GM20431 (cell line): Measurements from ENCODE around the gene PRKAG1.

Source experiments
- in situ Hi-C: fragments of 300-500 bp; cut with MseI, MboI; formaldehyde crosslinking; loops from one replicate; pipeline ENCODE4 v1.15.0; 2020; ENCODE audit warnings: low sequenced_read_pairs; ENCODE audit not compliant: unreplicated experiment

PRKAG1 gene

GRCh38 chr12:49015196-49015595, 3.4 kb downstream of the PRKAG1 start:
- in situ Hi-C loops = no loop called here

- in situ Hi-C loops = no loop called here
Observed at GRCh38 chr12:49014547-49014946, 4.0 kb downstream of the PRKAG1 start.

DNA sequence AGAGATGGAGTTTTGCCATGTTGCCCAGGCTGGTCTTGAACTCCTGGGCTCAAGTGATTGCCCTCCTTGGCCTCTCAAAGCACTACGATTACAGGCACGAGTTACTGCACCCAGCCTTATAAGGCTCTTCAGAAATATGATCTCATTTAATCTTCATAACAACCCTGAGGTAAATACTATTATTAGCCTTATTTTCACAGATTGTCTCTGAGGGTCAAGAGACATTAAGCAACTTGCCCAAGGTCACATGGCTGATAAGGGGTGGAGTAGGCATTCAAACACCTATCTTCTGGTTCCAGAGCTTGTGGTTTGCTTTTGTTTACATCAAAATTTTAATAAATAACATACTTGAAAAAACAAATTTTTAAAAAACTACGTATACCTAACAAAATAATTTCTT, 5.1 kb downstream of the PRKAG1 start:
- in situ Hi-C loops = no loop called here

DNA sequence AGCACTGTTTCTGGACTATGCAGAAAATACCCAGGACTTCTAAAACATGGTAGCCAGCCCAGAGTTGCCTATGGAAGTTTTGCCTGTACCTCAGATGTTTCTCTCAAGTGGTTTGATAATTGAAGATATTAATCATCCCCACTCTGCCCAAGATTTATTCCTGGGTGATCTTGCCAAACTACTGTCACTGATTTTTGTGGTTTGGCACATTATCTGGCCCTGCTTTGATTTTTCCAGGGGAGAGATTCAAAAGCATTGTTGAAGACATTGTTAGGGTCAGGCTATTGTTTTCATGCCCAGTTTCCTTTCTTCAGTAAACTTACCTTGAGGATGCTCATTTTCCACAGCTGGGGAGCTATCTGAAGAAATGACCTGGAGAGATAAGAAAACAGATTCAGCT, 5.8 kb downstream of the PRKAG1 start:
- in situ Hi-C loops = no loop called here

GRCh38 chr12:49010092-49010668, 8.4 kb downstream of the PRKAG1 start:
- in situ Hi-C loops = no loop called here

DNA sequence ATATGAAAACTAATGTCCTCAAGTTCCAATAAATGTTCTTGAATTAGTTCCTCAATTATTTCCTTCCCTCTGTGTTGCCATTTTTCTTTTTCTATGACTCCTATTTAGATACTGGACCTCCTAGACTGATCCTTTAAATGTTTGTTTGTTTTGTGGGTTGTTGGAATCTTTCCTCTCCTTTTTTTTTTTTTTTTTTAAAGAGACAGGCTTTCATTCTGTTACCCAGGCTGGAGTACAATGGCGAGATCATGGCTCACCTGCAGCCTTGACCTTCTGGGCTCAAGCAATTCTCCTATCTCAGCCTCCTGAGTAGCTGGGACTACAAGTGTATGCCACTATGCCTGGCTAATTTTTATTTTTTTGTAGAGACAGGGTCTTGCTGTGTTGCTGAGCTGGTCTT, 9.6 kb downstream of the PRKAG1 start:
- in situ Hi-C loops = no loop called here

- in situ Hi-C loops = no loop called here
Observed at GRCh38 chr12:49000346-49000745, 18.2 kb downstream of the PRKAG1 start.

DNA sequence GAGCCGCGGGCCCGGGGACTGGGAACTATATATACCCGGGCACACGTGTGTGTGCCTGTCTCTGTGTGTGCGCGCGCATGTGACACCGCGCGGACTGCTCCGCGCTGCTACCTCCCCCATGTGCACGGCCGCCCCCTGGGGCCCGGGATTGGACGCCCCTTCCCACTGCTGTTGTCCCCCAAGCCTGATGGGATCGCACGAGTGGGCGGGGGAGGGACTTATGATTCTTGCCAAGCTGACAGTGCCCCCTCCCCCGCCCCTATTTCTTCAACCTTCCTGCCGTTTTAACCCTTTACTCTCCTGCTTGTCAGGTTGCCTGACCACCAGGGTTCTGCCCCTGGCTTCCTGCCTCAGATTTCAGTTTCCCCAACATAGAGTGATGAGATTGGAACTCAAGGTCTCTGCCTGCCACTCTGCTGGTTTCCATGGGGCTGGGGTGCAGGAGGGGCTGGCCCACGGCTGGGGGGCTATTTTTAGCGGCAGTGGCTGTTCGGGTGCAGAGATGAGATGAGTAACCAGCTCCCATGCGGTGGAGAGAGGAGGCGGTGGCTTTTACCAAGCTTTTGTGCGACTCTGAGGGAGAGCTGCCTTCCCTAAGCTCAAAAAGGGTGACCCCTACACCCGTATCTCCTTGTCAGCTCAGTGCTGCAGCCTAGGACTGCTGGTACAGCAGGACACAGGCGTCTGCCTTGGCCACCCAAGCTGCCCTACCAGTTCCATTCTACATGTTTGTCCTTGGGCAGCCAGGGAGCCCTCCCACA, 19.0 kb downstream of the PRKAG1 start, which contains the start of gene DDN:
Gene DDN (minus strand): TSS at position 5 of the 761 bp plus-strand sequence. CDS start 88 bp downstream, outside the sequence.
- in situ Hi-C loops = no loop called here

DNA sequence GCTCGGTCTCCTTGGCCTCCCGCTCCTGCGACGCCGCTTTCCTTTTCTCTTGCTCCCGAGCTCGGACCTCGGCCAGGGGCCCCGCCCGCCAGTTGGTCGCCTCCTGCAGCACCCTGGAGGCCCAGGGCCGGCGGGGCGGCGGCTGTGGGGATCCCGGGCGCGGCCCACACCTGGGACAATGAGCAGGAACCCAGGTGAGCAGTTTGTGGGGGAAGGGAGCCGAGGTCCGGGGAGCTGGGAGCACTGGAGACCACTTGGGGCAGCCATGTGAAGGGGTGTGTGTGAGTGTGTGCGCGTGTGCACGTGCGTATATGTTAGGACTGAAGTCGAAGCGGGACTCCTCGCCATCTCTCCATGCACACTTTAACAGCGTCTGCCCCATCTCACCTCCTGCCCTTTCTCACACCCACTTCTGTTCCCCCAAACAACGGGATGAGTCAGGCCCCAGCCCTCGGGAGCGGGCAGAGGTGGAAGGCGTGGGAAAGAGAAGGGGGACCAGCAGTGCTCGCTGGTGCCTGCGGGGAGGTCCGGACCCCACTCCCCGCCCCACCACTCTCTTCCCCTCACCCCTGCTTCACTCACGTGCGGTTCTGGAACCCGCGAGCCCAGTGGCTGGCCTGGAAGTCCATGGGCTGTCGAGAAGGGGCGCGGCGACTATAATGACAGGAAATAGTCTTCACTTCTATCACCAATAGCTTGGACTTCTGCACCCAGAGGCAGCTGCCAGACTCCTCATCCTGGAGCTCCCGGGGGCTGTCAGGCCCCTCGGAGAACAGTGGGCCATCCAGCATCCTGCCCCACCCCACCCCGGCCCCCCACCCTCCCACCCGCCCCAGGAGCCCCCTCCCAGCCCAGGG, 19.9 kb downstream of the PRKAG1 start:
- in situ Hi-C loops = no loop called here

- in situ Hi-C loops = no loop called here
Observed at GRCh38 chr12:48997719-48998496, 20.7 kb downstream of the PRKAG1 start.

DNA sequence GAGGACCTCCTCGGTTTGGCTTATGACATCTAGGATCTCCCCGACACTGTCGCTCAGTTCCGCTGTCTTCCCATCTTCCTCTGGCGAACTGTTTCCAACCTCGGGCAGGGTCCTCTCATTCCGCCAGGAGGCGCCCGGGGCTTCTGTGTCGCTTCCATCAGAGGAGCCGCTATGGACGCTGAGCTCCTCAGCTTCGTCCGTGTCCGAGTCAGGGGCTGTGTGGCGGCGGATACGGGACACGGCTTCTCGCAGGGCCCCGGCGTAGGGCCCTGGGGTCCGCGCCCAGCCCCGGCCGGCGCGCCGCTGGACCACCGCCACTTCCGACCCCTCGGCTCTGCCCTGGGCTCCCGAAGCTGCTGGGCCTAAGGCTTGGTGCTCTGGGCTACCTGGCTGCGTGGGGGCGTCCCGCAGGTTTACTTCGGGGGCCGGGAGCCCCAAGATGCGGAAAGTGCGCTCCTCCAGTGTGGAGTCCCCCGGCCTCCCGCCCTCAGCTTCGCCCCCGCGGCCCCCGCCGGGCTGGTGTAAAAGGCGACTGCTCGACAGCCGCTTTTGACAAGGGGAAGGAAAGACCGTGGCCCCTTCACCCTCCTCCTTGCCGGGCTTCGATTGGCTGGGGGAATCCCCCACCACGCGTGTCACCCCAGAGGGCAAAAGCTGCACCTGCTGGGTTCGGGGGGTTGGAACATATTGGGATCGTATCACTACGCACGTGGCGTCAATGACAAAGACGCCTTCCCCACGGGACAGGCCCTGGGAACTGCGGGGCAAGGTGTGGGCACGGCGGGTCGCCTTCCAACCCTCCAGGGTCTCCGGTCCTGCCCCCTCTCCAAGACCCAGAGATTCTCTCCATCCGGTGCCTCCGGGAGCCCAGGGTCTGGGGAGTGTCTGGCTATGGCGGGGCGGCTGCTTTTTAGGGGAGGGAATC, 21.5 kb downstream of the PRKAG1 start:
- in situ Hi-C loops = no loop called here

DNA sequence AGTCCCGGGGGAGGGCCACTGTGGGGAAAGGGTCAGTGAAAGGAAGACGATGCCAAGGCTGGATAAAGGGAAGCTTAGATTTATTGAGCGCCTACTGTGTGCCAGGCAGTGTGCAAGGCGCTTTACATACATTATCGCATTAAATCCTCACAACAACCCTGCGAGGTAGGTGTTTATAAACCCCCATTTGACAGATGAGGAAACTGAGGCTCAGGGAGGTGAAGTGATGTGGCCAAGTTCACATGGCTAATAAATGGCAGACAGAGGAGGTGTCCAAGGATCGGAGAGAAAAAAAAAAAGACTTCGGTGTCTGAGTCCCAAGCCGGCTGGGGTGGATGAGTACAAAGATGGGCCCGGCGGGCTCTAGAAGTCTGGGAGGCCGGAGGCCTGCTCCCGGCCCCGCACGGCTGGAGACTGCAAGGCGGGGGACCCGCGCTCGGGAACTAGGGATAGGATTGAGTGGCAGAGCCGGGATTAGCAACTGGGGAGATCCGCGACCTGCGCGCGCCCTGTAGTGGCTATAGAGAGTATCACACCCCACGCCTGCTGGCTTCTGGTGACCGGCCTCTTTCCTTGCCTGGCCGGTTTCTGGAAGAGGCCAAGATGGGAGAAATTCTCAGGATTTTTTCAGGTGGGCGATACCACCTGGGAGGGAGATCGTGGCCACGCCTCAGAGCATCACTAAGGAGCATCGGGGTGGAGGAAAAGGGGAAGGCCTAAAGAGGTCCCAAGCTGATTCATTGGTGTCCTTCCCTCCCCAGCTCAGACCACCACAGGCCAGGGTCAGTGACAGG, 23.3 kb downstream of the PRKAG1 start:
- in situ Hi-C loops = no loop called here

DNA sequence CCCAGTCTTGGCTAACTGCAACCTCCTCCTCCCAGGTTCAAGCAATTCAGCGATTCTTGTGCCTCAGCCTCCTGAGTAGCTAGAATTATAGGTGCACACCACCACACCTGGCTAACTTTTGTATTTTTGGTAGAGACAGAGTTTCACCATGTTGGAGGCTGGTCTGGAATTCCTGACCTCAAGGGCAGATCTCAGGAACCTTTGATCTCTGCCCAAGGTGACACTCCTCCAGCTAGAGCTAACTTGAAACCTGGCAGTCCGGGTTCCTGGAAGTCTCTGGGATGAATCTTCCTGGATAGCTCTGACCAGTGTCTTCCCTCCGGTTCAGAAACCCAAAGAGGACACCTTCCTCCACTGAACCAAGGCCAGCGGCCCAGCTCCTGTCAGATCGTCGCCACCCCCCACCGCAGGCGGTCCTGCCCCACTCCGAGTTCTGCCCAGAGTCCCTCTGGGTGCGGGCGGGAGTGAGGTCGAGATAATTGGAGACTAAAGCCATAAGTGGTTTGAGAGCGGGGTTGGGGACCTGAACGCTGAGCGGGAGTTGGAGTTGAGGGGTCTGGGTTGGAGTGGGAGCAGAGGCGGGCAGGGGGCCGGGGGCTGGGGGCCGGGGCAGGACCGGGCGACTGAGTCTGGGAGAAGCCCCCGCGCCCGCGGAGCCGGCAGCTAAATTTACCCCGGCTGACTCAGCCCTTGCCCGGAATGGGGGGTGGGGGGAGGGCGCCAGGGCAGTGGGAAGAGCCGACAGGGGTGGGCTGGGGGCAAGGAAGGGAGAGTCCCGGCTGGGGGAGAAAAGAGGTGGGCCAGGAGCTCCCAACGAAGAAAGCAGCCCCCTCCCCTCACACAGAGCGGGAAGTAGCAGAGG, 24.1 kb downstream of the PRKAG1 start:
- in situ Hi-C loops = no loop called here

GRCh38 chr12:48993787-48994186, 24.8 kb downstream of the PRKAG1 start:
- in situ Hi-C loops = no loop called here

GRCh38 chr12:48991247-48992050, 27.1 kb downstream of the PRKAG1 start:
- in situ Hi-C loops = no loop called here

GRCh38 chr12:48990552-48990951, 28.0 kb downstream of the PRKAG1 start:
- in situ Hi-C loops = no loop called here
